Measurements from ENCODE around the gene TMC5. TPM values are rescaled to one million over a fixed set of nuclear protein-coding genes. Genes with fewer than 3 reads are reported as not detected.

Gene TMC5
- total and polyA plus RNA-seq, 2 of the 13 experiments (the other 11 are each of a cell fraction or from before 2014, with no cell fraction given) = 0.09 to 0.41 TPM

- no peak for TF ChIP-seq CERS6 (CRISPR knock-in tag; IDR thresholded peaks at IDR 0.05)
- TF ChIP-seq ZNF691 (CRISPR knock-in tag; IDR thresholded peaks at IDR 0.05; ENCODE audit: borderline replicate concordance, low read depth) = no peak
- TF ChIP-seq ZFP36L1 (CRISPR knock-in tag; IDR thresholded peaks at IDR 0.05) = no peak
- TF ChIP-seq ZNF335 (CRISPR knock-in tag; IDR thresholded peaks at IDR 0.05) = 0 out of 2 replicates have a peak, but pooled peaks have one; percentile 53
- no peak for TF ChIP-seq ZNF883 (CRISPR knock-in tag; IDR thresholded peaks at IDR 0.05; ENCODE audit: not compliant biosample characterization)
- no peak for TF ChIP-seq MED8 (CRISPR knock-in tag; IDR thresholded peaks at IDR 0.05; ENCODE audit: insufficient replicate concordance)
- no peak for TF ChIP-seq CREB3 (CRISPR knock-in tag; IDR thresholded peaks at IDR 0.05)
- TF ChIP-seq ZNF30 (CRISPR knock-in tag; IDR thresholded peaks at IDR 0.05) = no peak
- no peak for TF ChIP-seq DR1 (CRISPR knock-in tag; IDR thresholded peaks at IDR 0.05)
- no peak for TF ChIP-seq ZNF563 (CRISPR knock-in tag; IDR thresholded peaks at IDR 0.05)
- no peak for TF ChIP-seq ZNF232 (CRISPR knock-in tag; IDR thresholded peaks at IDR 0.05; ENCODE audit: borderline replicate concordance)
- no peak for TF ChIP-seq SMARCC2 (IDR thresholded peaks at IDR 0.05)
- TF ChIP-seq EHMT2 (IDR thresholded peaks at IDR 0.05; ENCODE audit: borderline replicate concordance, low read depth, low read length) = 0 out of 2 replicates have a peak, but pooled peaks have one; percentile 36
- peak; percentile 91 for TF ChIP-seq STAG1 (CRISPR knock-in tag; IDR thresholded peaks at IDR 0.05)
- TF ChIP-seq ZFP36L2 (CRISPR knock-in tag; IDR thresholded peaks at IDR 0.05) = no peak
- TF ChIP-seq HOXA5 (CRISPR knock-in tag; IDR thresholded peaks at IDR 0.05) = 0 out of 2 replicates have a peak, but pooled peaks have one; percentile 39
- peak; percentile 32; the same call in 1 of the 2 replicates for TF ChIP-seq SMAD3 (CRISPR knock-in tag; IDR thresholded peaks at IDR 0.05)
- TF ChIP-seq XRCC5 (optimal IDR thresholded peaks at IDR 0.05; ENCODE audit: low read length) = peak; percentile 44
- TF ChIP-seq ETS1 (CRISPR knock-in tag; IDR thresholded peaks at IDR 0.05) = no peak
- no peak for TF ChIP-seq MYC (CRISPR knock-in tag; IDR thresholded peaks at IDR 0.05; ENCODE audit: borderline replicate concordance)
- peak; percentile 60; the same call in 1 of the 2 replicates for TF ChIP-seq ARID3A (IDR thresholded peaks at IDR 0.05; ENCODE audit: low read depth, low read length)
- peak; percentile 99 for TF ChIP-seq ZNF121 (CRISPR knock-in tag; IDR thresholded peaks at IDR 0.05)
- peak; percentile 33 for TF ChIP-seq YY1 (IDR thresholded peaks at IDR 0.05; ENCODE audit: insufficient read depth, insufficient replicate concordance, low read depth, low read length)
- TF ChIP-seq BCL6 (CRISPR knock-in tag; IDR thresholded peaks at IDR 0.05) = no peak
- 0 out of 2 replicates have a peak, but pooled peaks have one; percentile 23 for TF ChIP-seq ZKSCAN8 (CRISPR knock-in tag; IDR thresholded peaks at IDR 0.05; ENCODE audit: borderline replicate concordance)
Measured at GRCh38 chr16:19502395-19503131, 84.9 kb downstream of the TMC5 start (continued).
